ENCODE data around the gene ADCY2. TPM values are rescaled to one million over a fixed set of nuclear protein-coding genes. Genes with fewer than 3 reads are reported as not detected.

ADCY2 gene
- polyA plus RNA-seq, 1 experiment: not detected

DNA sequence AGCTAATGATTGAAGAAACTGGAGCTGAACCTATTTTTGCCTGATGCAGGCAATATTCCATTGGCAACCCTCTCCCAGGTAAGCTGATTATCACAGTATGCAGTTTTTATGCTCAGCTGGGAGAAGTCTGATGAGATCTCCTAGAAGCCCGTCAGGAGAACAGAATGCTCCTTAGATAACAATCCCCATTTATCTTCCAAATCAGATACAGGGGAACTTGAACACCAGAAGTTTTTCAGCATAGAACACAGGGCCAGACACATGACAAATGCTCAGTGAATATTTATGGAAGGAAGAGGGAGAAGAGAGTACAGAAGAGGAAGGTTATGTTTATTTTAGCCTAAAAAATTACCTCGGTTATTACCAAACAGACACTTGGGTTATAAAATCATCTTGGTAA, 417.1 kb downstream of the ADCY2 start:
- no peak for DNase-seq (ENCODE audit: low read depth, low spot score)
- CTCF ChIA-PET: no interaction called here
- POLR2A ChIA-PET: no interaction called here
- H3K4me3 ChIP-seq (ENCODE audit: low read depth, low read length): no peak overlapping the region
- H3K9me3 ChIP-seq (ENCODE audit: control insufficient read depth, insufficient read depth, low read length): no peaks in the 10 kb centered on the region
- TF ChIP-seq, protein P1, sequence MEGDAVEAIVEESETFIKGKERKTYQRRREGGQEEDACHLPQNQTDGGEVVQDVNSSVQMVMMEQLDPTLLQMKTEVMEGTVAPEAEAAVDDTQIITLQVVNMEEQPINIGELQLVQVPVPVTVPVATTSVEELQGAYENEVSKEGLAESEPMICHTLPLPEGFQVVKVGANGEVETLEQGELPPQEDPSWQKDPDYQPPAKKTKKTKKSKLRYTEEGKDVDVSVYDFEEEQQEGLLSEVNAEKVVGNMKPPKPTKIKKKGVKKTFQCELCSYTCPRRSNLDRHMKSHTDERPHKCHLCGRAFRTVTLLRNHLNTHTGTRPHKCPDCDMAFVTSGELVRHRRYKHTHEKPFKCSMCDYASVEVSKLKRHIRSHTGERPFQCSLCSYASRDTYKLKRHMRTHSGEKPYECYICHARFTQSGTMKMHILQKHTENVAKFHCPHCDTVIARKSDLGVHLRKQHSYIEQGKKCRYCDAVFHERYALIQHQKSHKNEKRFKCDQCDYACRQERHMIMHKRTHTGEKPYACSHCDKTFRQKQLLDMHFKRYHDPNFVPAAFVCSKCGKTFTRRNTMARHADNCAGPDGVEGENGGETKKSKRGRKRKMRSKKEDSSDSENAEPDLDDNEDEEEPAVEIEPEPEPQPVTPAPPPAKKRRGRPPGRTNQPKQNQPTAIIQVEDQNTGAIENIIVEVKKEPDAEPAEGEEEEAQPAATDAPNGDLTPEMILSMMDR (IDR thresholded peaks at IDR 0.05; ENCODE audit: low read depth, low read length): no peak
- no peaks in the 10 kb centered on the region for H3K27me3 ChIP-seq (ENCODE audit: control insufficient read depth, insufficient read depth, low read length)
- no peak overlapping the region for H3K27ac ChIP-seq (ENCODE audit: low read depth, low read length)

GRCh38 chr5:7813576-7813975, 417.6 kb downstream of the ADCY2 start:
- Histone ChIP-seq H3K9me3 (ENCODE audit: control insufficient read depth, insufficient read depth, low read length) (no peaks in the 10 kb centered on the region), H3K4me3 (ENCODE audit: low read depth, low read length) (no peak overlapping the region), H3K27me3 (ENCODE audit: control insufficient read depth, insufficient read depth, low read length) (no peaks in the 10 kb centered on the region), H3K27ac (ENCODE audit: low read depth, low read length) (no peak overlapping the region)
- ChIA-PET POLR2A (no interaction called here), CTCF (interaction anchor here (0.6 kb wide), 1 partner anchor 1367 kb away, joined by 3 read pairs; no protein-coding TSS in a partner anchor)
- no peak for DNase-seq (ENCODE audit: low read depth, low spot score)
- TF ChIP-seq, protein P1 (IDR thresholded peaks at IDR 0.05; ENCODE audit: low read depth, low read length): no peak

GRCh38 chr5:7814816-7815215, 418.9 kb downstream of the ADCY2 start:
- Histone ChIP-seq H3K4me3 (ENCODE audit: low read depth, low read length) (no peak overlapping the region), H3K27me3 (ENCODE audit: control insufficient read depth, insufficient read depth, low read length) (no peaks in the 10 kb centered on the region), H3K9me3 (ENCODE audit: control insufficient read depth, insufficient read depth, low read length) (no peaks in the 10 kb centered on the region), H3K27ac (ENCODE audit: low read depth, low read length) (no peak overlapping the region)
- no peak for DNase-seq (ENCODE audit: low read depth, low spot score)
- TF ChIP-seq, protein P1 (IDR thresholded peaks at IDR 0.05; ENCODE audit: low read depth, low read length): no peak
- ChIA-PET POLR2A (no interaction called here), CTCF (interaction anchor here (1.4 kb wide), 1 partner anchor 9 kb away, joined by 5 read pairs; no protein-coding TSS in a partner anchor)

DNA sequence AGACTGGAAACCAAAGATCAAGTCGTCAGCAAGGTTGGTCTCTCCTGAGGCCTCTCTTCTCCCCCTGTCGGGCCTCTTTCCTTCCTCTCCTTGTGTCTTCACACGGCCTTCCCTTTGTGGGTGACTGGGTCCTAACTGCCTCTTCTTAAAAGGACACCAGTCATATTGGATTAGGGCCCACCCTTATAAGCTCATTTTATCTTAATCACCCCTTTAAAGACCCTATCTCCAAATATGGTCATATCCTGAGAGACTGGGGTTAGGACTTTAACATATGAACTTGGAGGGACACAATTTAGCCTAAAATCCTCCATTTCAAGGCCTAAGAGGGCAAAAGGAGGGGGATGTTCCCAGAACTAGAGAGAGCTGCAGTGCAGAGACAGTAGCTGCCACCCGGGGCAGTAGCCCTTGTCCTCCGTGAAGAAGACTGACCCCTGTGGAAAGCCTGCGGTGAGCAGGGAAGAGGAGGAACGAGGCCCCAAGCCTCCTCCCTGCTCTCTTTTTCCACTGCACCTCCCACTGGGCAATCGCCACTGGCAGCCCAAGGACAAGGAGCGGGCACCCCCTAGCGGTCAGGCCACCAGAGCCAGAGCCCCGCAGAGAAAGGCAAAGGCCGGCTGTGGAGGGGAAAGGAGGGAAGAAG, 420.1 kb downstream of the ADCY2 start:
- CTCF ChIA-PET: interaction anchor here (0.6 to 2.9 kb wide), 16 partner anchors 8 to 1050 kb away, joined by 3 to 23 read pairs (median 4); partner anchors contain the start of genes CFAP90, FASTKD3 and MTRR
- peak; percentile 4 for DNase-seq (ENCODE audit: low read depth, low spot score)
- Histone ChIP-seq H3K4me3 (ENCODE audit: low read depth, low read length) (no peak overlapping the region), H3K9me3 (ENCODE audit: control insufficient read depth, insufficient read depth, low read length) (no peaks in the 10 kb centered on the region), H3K27me3 (ENCODE audit: control insufficient read depth, insufficient read depth, low read length) (no peaks in the 10 kb centered on the region), H3K27ac (ENCODE audit: low read depth, low read length) (no peak overlapping the region)
- POLR2A ChIA-PET: no interaction called here
- TF ChIP-seq, protein P1 (IDR thresholded peaks at IDR 0.05; ENCODE audit: low read depth, low read length): peak; percentile 84

GRCh38 chr5:7816535-7816901, 420.6 kb downstream of the ADCY2 start:
- ChIA-PET POLR2A (no interaction called here), CTCF (interaction anchor here (0.7 to 2.9 kb wide), 14 partner anchors 8 to 65 kb away, joined by 3 to 23 read pairs (median 4); partner anchors contain the start of genes CFAP90, FASTKD3 and MTRR)
- Histone ChIP-seq H3K27me3 (ENCODE audit: control insufficient read depth, insufficient read depth, low read length) (no peaks in the 10 kb centered on the region), H3K9me3 (ENCODE audit: control insufficient read depth, insufficient read depth, low read length) (no peaks in the 10 kb centered on the region), H3K4me3 (ENCODE audit: low read depth, low read length) (no peak overlapping the region), H3K27ac (ENCODE audit: low read depth, low read length) (no peak overlapping the region)
- DNase-seq (ENCODE audit: low read depth, low spot score): no peak
- TF ChIP-seq, protein P1 (IDR thresholded peaks at IDR 0.05; ENCODE audit: low read depth, low read length): no peak
